Measurements from ENCODE around the gene XYLT2. TPM values are rescaled to one million over a fixed set of nuclear protein-coding genes. Genes with fewer than 3 reads are reported as not detected.
A peak's percentile ranks its signal among the peaks of the same experiment; 100 is the strongest.
"Not testable (repeated sequence)": the region's sequence is repeated elsewhere in the genome, so short reads cannot be mapped to it uniquely, and the experiment has no call there.

Gene XYLT2
- total RNA-seq = 10 to 100 TPM; 23.5 to 41.3 (median 34.6) TPM

DNA sequence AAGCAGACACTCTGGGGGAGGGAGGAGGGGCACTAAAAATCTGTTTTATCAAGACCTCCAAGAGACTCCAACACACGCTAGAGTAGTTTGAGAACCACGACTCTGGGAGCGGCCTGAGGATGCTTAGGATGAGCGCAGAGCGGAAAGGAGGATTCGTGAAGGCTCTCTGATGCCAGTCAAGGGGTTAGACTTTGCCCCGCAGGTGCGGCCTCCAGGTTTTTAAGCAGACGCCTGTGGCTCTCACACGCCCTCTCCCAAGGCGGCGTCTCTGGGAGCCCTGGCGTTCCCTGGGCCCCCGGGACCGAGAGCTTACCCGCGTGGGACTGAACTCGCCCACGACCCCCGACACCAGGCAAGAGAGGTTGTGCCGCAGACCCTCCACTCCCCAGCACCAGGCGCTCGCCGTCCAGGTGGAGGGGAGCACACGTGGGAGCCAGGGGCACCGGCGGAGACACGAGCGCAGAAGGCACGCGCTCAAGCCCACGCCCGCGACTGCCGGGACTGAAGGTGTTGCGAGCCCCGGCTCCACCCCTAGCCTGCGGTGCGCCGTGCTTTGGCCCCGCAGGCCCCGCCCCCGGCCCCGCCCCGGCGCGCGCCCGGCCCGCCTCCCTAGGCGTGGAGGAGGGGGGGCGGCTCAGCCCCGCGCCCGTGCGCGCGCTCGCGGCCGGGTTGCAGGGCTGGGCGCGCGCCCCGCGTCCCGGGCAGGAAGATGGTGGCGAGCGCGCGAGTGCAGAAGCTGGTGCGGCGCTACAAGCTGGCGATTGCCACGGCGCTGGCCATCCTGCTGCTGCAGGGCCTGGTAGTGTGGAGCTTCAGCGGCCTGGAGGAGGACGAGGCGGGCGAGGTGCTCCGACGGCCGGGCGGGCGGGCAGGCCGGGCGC lies at the start of gene XYLT2:
Gene XYLT2 (plus strand): TSS at position 695 of the 881 bp plus-strand sequence. CDS start 15 bp downstream, at position 710.
- 4 to 13% methylated on average over 8 to 34 of the region's 87 CpGs for WGBS, 2 donors
- intact Hi-C loops (cut with DNase I; ENCODE audit: low total_unique reads) = no loop called here
- peak within 1 kb of the TSS; percentile 47 for H3K4me3 ChIP-seq (ENCODE audit: low read depth, poor library complexity, severe bottlenecking)
- TF ChIP-seq, protein P1, sequence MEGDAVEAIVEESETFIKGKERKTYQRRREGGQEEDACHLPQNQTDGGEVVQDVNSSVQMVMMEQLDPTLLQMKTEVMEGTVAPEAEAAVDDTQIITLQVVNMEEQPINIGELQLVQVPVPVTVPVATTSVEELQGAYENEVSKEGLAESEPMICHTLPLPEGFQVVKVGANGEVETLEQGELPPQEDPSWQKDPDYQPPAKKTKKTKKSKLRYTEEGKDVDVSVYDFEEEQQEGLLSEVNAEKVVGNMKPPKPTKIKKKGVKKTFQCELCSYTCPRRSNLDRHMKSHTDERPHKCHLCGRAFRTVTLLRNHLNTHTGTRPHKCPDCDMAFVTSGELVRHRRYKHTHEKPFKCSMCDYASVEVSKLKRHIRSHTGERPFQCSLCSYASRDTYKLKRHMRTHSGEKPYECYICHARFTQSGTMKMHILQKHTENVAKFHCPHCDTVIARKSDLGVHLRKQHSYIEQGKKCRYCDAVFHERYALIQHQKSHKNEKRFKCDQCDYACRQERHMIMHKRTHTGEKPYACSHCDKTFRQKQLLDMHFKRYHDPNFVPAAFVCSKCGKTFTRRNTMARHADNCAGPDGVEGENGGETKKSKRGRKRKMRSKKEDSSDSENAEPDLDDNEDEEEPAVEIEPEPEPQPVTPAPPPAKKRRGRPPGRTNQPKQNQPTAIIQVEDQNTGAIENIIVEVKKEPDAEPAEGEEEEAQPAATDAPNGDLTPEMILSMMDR (IDR thresholded peaks at IDR 0.05) = no peak
- no peak for TF ChIP-seq POLR2A (IDR thresholded peaks at IDR 0.05)
- peak; percentile 78 to 95 for DNase-seq (ENCODE audit: low spot score in 2 of 2)

DNA sequence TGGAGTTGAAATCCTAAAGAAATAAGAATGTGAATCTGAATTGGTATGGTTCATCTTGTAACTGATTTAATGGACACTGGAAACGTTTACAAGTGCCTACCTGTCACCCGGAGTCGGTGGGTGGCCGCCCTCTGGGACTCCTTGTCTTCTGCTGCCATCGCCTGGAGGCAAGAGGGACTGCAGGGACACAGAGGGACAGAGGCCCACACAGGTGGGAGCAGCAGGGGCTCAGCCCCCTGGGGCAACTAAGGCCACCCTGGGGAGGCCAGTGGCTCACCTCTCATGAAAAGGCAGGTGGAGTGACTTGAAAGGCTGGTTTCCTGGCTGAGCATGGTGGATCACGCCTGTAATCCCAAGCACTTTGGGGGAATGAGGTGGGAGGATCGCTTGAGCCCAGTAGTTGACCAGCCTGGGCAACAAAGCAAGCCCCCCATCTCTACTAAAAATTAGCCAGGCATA lies 48.5 kb upstream of the XYLT2 start:
- TF ChIP-seq POLR2A (IDR thresholded peaks at IDR 0.05) = no peak
- TF ChIP-seq, protein P1 (IDR thresholded peaks at IDR 0.05) = peak in 2 of 3 donors; percentile 45 to 95
- no peak overlapping the region for H3K4me3 ChIP-seq (ENCODE audit: low read depth, poor library complexity, severe bottlenecking)
- DNase-seq (ENCODE audit: low spot score in 2 of 2) = peak; percentile 68 to 94
- intact Hi-C loops (cut with DNase I; ENCODE audit: low total_unique reads) = no loop called here
- WGBS, 2 donors = 23 to 24% methylated on average over 7 of the region's 7 CpGs

DNA sequence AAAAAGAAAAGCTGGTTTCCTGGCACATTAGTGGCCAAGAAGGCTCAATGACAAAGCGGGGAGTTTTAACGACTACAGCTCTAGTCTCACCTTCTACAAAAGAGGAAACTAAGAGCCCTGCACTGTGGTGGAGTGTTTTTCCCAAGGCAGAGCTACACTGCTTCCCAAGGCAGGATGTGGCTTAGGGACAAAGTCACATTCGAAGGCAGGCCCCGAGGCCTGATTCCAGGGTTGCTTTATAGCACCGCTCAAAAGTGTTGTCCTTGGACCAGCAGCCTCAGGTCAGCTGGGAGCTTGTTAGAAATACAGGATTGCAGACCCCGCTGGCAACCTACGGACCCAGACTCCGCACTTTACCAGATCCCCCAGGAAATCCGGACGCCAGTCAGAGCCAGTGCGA lies 47.9 kb upstream of the XYLT2 start:
- no peak overlapping the region for H3K4me3 ChIP-seq (ENCODE audit: low read depth, poor library complexity, severe bottlenecking)
- WGBS, 2 donors = 76 to 79% methylated on average over 11 of the region's 11 CpGs
- intact Hi-C loops (cut with DNase I; ENCODE audit: low total_unique reads) = no loop called here

DNA sequence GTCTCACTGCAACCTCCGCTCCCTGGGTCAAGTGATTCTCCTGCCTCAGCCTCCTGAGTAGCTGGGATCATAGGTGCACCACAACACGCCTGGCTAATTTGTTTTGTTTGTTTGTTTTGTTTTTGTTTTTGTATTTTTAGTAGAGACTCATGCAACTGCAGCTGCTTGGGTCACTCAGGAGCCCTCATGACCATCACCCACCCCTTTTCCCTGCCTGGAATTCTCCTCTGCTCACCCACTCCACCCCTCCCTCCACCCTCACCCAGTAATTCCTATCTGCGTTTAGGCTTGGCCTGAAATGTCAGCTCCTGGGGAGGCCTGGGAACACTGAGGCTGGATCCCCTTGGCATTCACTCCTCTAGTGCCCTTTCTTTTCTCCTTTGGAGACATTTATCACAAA lies 46.1 kb upstream of the XYLT2 start:
- 77% methylated on average over 3 of the region's 3 CpGs for WGBS, 2 donors
- TF ChIP-seq, protein P1 (IDR thresholded peaks at IDR 0.05) = no peak
- no peak for TF ChIP-seq POLR2A (IDR thresholded peaks at IDR 0.05)
- no peak for DNase-seq (ENCODE audit: low spot score in 2 of 2)
- intact Hi-C loops (cut with DNase I; ENCODE audit: low total_unique reads) = no loop called here
- H3K4me3 ChIP-seq (ENCODE audit: low read depth, poor library complexity, severe bottlenecking) = no peak overlapping the region

More for the DNA sequence above, 47.9 kb upstream of the XYLT2 start:
- DNase-seq (ENCODE audit: low spot score in 2 of 2) = no peak
- no peak for TF ChIP-seq POLR2A (IDR thresholded peaks at IDR 0.05)
- TF ChIP-seq, protein P1 (IDR thresholded peaks at IDR 0.05) = no peak

DNA sequence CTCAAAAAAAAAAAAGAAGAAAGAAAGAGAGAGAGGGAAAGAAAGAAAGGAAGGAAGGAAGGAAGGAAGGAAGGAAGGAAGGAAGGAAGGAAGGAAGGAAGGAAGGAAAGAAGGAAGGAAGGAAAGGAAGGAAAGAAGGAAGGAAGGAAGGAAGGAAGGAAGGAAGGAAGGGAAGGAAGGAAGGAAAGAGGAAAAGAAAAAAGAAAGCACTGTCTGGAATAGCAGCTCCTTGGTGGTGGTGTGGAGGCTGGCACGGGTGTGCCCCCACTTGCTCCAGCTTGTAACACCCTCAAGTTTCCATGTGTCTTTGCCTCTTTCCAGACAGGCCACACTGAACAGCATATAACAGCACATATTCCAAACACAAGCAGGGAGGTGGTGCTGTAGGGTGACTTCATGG lies 45.1 kb upstream of the XYLT2 start:
- 37 to 40% methylated on average over 1 of the region's 1 CpG for WGBS, 2 donors
- DNase-seq (ENCODE audit: low spot score in 2 of 2); intact Hi-C loops (cut with DNase I; ENCODE audit: low total_unique reads); H3K4me3 ChIP-seq (ENCODE audit: low read depth, poor library complexity, severe bottlenecking): not testable (repeated sequence)

DNA sequence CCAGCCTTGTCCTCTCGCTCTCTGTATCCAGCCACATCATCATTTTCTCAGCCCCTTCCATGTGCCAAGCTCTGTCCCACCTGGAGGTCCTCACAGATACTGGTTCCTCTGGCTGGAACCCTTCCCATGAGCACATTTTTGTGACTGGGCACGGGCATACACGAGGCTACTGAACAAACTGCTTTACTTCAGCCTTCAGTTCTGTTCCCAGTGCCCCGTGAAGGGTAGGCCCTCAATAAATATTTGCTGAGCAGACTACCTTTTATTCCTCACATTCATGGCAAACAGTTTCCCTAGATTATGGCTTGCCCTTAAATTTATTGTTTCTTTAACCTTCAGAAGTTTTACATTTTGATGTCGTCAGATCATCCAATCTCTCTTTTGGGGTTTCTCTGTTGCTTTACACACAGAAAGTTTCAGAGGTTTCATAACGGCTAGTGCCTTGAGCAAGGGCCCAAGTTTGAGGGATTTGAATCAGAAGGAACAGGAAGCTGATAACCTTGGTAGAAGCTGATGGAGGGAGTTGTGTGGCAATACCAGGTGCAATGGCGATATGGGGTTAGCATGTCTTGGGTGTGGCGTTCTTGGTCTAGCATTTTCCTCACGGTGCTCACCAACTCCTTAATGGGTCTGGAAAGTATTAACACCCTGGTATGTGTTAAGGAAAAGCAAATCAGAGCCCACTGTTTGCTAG lies 43.9 kb upstream of the XYLT2 start:
- no peak for TF ChIP-seq POLR2A (IDR thresholded peaks at IDR 0.05)
- TF ChIP-seq, protein P1 (IDR thresholded peaks at IDR 0.05) = no peak
- no peak overlapping the region for H3K4me3 ChIP-seq (ENCODE audit: low read depth, poor library complexity, severe bottlenecking)
- no peak for DNase-seq (ENCODE audit: low spot score in 2 of 2)
- intact Hi-C loops (cut with DNase I; ENCODE audit: low total_unique reads) = no loop called here
- WGBS, 2 donors = 75 to 76% methylated on average over 9 of the region's 9 CpGs
